A172 (cell line): ENCODE results near the gene PRKAB2. TPM values are rescaled to one million over a fixed set of nuclear protein-coding genes. Genes with fewer than 3 reads are reported as not detected.
"Not testable (repeated sequence)": the region's sequence is repeated elsewhere in the genome, so short reads cannot be mapped to it uniquely, and the experiment has no call there.

Experiments
- DNase-seq: peaks from one replicate; pipeline ENCODE4 v3.0.0-alpha.2; 2015; ENCODE audit warnings: low spot score
- total RNA-seq: library from RNA; depleted of rRNA; stranded (reverse); fragments of >200 nt; shearing (Covaris generic); gene quantifications from 2 replicates; pipeline ENCODE4 v1.2.3, GENCODE V29; 2014

PRKAB2 gene
- total RNA-seq, 1 experiment from 2014 or later: 6.4 TPM

DNA sequence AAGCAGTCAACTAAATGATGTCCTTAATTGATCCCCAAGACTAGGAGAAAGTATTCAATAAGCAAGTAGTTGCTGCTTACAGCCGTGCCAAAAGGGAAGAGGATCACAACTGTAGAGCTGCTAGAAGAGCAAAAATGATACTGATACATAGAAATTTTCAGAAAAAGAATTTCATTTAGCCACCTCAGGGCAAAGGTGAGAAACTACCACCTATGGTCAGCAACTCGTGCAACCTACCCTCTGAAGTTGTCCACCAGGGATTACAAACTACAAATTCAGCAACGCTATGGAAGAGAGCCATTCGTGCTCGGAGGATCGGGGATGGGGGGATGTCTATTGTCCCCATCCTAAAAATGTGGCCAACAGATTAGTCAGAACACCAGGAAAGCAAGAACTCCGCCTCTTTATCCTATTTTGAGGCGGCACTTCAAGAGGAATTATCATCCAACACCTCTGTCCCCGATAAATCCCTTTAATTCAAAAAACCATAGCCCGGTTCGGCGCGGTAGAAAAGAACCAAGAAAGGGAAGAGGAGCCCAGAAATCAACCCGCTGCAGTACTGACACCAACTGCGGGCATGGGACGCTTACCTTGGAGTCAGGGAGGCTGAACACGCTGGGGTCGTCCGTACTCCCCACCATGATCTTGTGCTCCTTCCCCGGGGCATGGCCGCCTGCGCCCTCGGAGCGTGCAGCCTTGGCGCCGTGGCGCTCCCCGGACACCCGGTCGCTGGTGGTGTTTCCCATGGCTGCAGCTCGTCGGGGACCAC is 687 bp downstream of the PRKAB2 start:
- peak; percentile 22 for DNase-seq

DNA sequence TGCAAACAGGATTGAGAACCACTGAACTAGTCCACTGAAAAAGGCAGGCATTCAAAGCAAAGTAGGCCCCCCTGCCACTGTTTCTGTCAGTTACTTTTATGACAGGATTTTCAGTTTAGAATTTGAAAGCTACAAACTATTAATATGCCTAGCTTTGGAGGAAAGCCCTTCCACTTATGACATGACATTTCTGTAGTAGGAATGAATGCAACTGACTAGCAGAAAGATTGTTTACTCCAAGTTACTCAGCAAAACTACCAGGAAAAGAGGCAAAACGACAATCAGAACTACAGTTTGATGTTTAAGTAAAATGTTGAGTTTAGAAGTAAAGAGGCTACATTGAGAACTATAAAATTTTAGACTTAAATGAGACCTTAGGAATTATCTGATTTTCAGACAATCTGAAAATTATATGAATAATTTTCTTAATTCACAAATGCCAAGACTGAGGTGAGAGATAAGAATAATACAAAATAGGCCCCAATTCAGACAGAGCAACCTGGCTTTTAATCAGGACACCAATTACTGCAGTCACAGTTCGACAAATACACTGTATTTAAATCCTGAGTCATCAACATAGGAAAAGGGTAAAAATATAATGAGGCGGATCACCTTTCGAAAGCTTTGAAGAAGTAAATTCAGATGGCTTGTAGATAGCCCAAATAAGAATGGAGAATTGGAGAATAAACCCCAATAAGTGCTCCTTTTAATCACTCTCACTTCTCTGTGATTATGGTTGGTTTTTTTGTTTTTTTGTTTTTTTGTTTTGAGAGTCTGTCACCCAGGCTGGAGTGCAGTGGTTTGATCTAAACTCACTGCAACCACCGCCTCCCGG is 2.2 kb downstream of the PRKAB2 start:
- no peak for DNase-seq

DNA sequence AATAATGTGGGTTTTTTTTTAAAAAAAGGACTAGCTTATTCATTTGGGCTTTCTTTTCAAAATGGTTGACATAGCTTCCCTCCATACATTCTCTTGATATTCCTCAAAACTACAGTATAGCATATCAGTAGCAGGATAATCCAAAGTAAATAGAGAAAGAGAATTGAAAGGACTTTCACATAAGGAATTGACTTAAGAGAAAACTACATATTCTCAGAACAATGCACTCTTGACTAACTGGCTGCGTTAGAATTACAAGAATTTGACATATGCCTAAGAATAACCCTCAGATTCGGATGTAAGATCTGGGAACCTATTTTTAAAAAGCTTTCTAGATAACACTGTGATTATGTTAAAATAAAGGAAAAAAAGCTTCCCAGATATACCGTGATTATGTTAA is 3.1 kb downstream of the PRKAB2 start:
- no peak for DNase-seq

DNA sequence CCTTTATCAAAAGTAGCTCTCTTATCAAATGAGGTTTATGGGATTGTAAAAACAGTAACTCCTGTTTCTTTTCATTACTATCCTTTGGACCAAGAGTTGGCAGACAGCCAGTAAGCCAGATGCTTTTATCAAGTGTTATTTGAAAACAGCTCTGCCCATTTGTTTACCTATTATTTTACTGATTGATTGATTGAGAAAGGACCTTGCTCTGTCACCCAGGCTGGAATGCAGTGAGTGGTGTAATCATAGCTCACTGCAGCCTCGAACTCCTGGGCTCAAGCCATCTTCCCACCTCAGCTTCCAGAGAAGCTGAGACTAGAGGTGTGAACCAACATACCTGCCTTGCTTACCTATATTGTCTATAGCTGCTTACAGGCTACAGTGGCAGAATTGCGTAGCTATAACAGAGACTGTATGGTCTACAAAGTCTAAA is 3.6 kb downstream of the PRKAB2 start:
- peak; percentile 29 for DNase-seq

DNA sequence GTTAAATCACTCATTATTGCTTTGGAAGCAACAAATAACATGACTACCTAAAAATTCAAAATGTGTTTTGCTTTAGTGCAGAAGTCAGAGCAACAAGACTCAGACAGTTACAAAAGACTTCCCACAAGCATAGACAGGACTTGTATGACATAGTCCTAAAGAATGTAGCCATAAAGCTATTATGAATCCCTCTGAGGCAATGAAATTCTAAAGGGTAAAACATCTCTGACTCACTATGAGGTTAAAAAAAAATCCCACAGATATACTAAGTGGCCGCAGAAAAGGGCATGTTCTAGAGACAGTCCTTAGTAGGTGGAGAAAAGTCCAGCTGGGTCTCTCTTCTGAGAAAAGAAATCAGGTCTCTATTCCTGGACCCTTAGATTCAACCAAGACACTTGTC is 4.9 kb downstream of the PRKAB2 start:
- DNase-seq: peak; percentile 95

DNA sequence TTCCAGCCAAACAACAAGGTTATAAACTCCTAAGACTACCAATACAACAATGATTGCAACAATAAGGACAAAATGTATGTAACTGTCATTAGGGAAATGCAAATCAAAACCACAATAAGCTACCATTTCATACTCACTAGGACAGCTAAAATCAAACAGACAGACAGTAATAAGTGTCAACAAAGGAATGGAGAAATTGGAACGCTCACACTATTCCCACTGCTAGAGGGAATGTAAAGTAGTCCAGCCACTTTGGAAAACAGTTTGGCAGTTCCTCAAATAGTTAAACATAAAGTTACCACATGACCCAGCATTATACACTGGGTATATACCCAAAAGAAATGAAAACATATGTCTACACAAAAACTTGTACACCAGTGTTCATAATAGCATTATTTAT is 9.3 kb downstream of the PRKAB2 start:
- no peak for DNase-seq

DNA sequence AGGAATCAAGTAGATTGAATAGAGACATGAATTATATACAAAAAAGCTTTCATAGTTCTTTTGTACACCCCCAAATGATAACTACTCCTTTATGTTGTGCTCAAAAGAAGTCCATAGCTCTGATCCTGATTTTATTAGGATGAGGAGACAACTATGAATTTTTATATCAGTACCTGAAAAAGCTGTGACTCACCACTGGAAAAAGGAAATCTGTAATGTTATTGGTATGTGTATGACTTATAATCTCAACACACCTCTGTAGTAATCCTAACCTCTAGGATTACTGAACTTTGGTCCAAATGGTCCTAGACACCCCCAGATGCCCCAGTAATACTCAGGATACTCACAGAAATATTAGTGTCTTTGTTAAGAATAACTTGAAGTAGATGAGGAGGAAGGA is 10.2 kb downstream of the PRKAB2 start:
- DNase-seq: no peak

DNA sequence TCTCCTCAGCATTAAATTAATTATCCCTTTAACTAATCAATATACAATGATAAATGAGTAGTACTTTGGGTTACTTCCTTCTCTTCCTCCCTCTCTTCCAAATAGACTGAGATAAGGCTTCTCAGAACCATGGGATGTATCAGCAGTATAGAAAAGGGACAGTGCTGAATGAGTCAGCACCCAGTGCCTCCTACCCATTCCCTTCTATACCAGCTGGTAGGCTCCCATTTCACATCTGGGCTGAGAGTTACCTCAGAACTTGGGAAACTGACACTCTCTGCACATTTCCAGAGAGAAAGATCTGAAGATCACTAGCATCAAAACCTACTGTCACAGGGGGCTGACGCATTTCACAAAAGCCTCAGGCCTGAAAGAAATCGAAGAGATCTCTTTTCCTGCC is 15.2 kb downstream of the PRKAB2 start:
- not testable (repeated sequence) for DNase-seq

DNA sequence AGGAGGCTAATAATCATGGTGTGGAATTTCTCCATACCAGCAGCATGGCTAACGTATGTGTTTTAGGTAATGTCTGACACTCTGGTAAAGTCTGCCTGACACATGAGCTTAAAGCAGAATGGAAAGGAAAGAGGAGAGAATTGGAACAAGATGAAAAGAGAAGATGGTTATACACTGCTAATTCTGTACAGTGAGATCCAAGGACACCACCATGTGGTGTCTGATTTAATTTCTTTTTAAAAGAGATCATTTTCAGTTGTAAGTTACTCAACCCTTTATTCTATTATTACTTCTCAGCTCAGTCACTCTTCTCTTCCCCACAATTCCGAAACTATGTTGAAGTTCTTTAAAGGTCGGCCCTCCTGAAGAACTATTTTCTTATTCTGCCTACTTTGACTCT is 15.6 kb downstream of the PRKAB2 start:
- DNase-seq: no peak

DNA sequence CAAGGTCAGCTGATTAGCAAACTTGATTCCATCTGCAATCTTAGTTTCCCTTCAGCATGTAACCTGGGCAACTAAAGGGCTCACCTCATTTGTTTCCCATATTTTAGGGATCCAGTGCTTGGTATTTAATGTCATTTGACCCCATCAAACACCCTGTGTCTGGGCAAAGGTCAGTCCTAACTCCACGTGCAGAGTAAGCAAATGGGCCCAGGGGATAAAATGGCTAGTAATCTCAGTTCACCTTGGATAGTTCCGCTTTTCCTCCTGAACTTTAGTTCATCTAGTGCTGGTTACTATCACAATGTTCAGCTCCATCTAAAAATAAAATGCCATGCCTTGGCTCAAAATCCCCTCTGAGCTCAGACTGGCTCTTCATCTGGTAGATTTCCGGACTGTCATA is 19.5 kb downstream of the PRKAB2 start:
- no peak for DNase-seq

DNA sequence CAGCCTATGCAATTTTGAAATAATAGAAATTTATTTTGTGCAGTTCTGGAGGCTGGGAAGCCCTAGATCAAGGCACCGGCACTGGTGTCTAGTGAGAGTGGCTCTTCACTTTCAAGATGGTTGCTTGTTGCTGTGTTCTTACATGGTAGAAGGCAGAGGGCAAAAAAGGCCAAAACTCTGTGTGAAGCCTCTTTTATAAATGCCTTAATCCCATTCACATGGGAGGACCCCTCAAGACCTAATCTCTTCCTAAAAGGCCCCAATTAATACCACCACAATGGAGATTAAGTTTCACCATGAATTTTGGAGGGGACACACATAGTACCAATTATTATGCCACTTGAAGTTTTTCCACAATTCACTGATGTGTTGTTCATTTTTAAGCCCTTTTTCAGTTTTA is 21.0 kb downstream of the PRKAB2 start:
- no peak for DNase-seq

DNA sequence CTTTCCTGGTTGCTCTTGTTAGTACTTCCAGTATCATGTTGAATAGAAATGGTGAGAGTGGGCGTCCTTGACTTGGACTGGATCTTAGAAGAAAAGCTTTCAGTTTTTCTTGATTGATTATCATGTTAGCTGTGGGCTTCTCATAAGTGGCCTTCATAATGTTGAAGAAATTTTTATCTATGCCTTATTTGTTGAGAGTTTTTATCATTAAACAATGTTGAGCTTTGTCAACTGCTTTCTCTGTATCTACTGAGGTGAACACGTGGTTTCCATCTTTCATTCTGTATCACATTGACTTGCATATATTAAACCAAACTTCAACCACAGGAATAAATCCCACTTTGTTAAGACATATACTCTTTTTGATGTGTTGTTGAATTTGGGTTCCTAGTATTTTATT is 29.4 kb downstream of the PRKAB2 start:
- DNase-seq: no peak

DNA sequence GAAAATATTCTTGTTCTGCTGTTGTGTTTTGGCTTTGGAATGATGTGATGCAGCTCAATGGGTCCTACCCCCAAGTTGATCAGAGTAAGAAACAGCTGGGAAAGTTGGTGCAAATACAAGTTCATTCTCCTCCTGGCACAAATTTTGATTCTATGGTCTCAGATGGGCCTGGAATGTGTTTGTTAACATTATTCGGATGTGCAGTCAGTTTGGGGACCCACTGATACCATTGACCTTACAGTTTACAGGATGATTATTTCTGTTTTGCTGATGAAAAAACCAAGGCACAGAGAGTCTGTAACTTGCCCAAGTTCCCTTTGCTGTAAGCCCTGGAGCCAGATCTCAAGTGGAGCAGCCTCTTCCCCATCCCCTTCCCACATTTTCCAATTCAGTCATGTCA is 41.5 kb downstream of the PRKAB2 start:
- DNase-seq: not testable (repeated sequence)

DNA sequence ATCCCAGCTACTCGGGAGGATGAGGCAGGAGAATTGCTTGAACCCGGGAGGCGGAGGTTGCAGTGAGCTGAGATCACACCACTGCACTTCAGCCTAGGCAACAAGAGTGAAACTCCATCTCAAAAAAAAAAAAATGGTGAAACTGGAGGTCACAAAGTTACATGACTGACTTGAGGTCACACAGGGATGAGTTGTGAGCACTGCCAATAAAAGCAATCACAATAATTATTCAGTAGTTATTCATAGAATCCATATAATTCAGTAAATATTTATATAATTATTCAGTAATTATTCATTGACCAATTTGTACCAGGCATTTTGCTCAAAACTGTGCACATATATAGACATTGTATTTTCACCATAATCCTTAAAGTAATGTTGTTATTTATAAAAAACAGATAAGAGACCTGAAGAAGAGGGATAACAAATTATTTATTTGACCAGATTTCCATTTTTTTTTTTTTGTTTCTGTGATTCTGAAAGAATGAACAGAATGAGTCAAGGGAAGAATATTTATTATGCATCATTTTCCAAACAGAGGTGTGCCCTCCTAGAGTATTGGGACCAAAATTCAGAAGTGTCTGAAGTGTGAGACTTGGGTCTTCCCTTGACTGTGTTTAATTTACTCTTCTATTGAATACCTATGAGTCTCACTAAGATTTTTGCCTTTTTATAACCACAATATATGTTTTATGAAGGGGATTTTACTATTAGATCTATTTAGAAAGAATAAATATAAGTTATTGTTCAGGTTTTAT is 43.0 kb downstream of the PRKAB2 start:
- no peak for DNase-seq

DNA sequence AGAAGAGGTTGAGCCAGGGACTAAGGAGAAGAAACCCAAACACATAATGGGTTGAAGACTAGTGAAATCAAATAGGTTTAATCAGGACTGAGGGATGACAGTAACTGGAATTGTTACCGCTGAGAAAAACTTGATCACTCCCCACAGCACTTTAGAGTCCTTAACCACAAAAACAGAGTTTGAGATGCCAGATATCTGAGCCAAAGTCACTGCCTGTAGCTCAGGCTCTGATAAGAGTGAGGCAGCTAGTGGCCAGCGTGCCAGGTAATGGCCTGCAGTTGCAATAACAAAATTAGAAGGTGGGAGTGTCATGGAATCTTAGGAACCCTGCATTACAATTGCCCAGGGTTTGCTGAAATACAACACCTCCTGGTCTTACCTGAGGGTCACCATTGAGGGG is 48.0 kb downstream of the PRKAB2 start:
- no peak for DNase-seq

DNA sequence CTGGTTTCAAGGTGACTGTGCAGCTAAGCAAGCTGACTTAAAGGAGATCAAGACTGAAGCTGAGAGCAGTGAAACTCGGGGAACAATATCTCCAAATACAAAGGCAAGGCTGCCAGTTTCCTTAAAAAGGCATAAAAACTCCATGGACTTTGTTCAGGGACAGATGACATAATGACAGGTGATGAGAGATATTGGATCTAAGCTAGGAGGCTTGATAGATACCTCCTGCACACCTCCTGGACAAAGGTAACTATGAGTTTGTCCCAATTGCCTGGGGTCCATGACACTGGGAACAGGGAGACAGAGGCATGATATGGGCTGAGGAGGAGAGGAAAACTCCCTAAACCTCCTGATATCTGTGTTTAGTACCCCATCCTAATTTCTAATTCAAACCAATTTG is 55.2 kb downstream of the PRKAB2 start:
- DNase-seq: no peak

DNA sequence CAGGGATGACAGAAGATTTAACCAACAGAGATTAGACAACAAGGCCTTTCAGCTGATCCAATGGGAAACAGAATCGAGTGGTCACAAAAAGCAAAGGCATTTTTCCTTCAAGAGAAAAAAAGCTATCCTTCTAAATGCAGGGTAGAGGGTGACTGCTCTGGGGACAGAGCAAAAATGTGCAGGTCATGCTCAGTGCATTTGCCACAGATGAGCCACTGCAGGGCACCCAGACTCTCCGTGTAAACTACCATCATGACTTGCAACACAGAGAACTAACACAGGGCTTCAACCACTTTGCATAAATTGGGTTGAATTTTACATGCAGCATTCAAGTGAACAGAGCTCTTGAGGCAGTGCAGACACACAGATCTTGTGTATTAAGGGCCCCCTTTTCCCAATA is 56.8 kb downstream of the PRKAB2 start:
- DNase-seq: no peak

DNA sequence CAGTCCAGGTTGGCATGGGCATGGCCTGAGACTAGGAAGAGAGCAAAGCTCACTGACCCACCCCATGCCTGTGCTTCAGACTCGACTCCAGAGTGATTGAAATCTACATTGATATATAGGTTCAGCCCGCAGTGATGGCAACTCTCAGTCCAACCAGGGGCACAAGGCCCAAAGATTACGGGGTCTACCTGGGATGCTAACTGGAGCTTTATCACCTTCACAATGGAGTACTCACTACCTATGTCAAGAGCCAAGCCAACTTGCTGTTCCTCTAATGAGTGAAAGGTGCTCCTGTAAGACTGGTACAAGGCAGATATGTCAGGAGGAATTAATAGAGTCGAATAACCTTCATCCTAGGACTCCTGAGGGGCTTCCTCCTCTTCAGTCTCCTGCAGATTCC is 57.2 kb downstream of the PRKAB2 start:
- DNase-seq: not testable (repeated sequence)

DNA sequence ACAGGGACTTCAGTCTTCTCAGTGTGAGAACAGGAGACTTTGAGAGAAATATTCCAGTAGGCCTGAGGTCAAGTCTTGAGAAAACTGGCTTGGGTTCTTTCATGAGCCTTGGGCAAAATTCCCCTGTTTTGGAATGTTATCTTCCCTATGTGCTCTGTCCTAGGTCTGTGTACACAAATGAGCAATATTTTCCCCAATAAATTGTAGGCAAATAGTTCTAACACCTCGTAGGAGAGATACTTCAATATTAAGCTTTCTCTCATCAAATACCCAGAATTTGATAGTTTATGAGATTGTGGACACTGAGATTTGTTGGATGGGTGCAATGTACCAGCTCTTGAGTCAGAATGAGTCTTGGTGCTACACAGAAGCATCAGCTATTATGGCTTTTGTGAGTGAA is 57.9 kb downstream of the PRKAB2 start:
- DNase-seq: not testable (repeated sequence)

DNA sequence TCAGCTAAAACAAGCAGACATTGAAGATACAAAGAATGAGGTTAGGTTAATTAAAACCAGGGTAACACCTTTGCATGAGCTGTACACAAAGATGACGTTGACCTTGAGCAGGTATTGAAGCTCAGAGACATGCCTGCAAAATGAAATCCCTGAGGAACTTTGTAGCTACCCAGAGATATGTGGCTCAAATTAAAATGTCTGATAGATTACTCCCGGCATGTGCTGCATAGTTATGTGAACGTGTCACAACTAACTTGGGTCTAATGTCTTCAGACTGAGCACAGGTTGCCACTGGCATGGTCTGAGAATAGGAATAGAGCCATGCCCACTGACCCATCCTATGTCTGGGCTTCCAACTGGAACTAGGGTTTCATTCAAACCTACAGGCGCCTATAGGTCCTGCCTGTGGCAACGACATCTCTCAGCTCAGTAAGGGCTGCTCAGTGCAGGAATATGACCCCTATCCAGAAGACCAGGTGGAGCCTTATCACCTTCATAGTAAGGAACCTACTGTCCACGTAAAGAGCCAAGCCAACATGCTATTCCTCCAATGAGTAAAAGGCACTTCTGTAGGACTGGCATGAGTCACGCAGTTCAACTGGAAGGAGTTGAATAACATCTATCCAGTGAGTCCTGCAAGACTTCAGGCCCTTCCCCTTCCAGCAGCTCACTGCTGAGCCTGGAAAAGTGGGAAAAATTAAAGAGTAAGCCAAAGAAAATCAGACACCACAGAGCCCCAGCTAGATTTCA is 60.7 kb downstream of the PRKAB2 start:
- DNase-seq: no peak

DNA sequence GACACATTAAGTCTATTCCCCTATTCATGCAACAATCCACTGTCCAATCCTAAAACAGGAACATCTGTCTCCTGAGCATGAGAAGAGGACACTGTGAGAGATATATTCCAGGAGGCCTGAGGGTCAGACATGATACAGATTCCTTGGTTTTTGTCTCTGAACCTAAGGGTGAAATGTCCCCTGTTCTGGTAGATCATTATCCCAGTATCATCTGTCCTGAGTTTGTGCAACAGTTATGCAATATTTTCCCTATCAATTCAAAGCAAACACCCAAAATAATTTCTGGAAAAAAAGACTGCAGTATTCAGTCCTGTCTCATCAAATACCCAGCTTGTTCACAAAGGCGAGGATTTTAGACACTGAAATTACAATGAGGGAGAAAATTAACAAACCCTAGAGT is 61.4 kb downstream of the PRKAB2 start:
- DNase-seq: no peak

DNA sequence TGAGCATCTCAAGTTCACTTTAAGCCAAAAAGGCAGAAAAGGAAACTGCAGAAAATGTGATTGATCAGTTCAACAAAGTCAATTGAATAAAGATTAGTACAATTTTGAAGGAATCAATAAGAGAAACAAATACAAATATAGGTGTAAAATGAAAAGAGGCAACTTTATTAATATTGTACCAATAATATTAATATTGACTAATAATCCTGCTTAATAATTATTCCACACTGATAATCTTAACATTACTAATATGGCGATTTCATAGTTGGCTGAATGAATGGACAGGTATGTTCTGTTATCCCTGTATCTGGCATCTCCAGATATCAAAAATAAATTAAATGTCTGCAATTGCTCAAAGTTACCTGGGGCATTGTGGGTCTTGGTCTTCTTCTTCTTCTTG is 61.8 kb downstream of the PRKAB2 start:
- DNase-seq: no peak
